ENCODE data around the gene CS.
"Not testable (repeated sequence)": the region's sequence is repeated elsewhere in the genome, so short reads cannot be mapped to it uniquely, and the experiment has no call there.

The CS gene

DNA sequence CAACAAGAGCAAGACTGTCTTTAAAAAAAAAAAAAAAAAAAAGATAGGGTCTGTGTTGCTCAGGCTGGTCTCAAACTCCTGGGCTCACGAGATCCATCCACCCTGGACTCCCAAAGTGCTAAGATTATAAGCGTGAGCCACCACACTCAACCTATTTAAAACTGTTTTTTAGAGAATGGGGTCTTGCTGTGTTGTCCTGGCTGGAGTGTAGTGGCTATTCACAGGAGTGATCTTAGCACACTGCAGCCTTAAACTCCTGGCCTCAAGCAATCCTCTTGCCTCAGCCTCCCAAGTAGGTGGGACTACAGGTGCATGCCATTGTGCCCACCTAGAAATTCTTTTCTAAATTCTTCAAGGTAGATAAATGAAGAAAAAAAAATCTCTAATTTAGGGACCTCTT is 25.8 kb downstream of the CS start:
- ATAC-seq, result no peak

DNA sequence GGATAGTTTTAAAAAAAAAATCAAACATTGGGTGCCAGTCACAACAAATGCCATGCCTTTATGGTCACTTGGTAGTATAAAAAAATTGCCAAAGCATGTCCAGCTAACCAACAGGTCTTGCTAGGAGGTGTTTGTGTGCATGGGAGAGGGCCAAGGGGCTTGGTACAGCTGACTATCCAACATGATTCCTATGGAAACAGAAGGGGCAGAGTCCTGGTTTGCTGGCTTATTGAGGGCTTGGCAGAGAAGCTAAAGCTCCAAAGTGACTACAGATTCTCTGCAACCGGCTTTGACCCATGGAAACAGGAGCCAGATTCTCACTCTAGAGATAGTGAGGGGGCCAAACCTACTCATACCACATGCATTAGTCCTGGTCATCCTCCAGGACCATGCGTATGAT is 27.7 kb downstream of the CS start:
- not testable (repeated sequence) for ATAC-seq

- ATAC-seq, result no peak
These were observed 29.1 kb downstream of the CS start for GRCh38 chr12:56271031-56271430.

GRCh38 chr12:56267443-56268071 is 32.6 kb downstream of the CS start:
- ATAC-seq, result no peak

GRCh38 chr12:56266693-56267442 is 33.3 kb downstream of the CS start, which contains the start of gene COQ10A:
TSS of gene COQ10A (plus strand) at chr12:56266942. CDS start at chr12:56267119, 177 bp downstream.
- ATAC-seq, result peak; percentile 92 to 93

DNA sequence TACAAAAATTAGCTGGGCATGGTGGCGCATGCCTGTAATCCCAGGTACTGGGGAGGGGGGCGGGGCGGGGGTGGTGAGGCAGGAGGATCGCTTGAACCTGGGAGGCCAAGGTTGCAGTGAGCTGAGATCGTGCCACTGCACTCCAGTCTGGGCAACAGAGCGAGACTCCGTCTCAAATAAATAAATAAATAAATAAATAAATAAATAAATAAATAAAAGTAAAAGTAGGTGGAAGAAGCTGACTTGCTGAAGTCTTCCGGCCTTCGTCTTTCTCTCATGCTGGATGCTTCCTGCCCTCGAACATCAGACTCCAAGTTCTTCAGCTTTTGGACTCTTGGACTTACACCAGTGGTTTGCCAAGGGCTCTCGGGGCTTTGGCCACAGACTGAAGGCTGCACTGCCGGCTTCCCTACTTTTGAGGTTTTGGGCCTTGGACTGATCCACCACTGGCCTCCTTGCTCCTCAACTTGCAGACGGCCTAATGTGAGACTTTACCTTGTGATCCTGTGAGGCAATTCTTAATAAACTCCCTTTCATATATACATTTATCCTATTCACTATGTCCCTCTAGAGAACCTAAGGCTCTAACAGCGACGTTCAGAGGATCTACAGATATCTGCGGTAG is 34.0 kb downstream of the CS start:
- ATAC-seq, result not testable (repeated sequence)

- not testable (repeated sequence) for ATAC-seq
These were observed 37.2 kb downstream of the CS start for GRCh38 chr12:56262955-56263354.

DNA sequence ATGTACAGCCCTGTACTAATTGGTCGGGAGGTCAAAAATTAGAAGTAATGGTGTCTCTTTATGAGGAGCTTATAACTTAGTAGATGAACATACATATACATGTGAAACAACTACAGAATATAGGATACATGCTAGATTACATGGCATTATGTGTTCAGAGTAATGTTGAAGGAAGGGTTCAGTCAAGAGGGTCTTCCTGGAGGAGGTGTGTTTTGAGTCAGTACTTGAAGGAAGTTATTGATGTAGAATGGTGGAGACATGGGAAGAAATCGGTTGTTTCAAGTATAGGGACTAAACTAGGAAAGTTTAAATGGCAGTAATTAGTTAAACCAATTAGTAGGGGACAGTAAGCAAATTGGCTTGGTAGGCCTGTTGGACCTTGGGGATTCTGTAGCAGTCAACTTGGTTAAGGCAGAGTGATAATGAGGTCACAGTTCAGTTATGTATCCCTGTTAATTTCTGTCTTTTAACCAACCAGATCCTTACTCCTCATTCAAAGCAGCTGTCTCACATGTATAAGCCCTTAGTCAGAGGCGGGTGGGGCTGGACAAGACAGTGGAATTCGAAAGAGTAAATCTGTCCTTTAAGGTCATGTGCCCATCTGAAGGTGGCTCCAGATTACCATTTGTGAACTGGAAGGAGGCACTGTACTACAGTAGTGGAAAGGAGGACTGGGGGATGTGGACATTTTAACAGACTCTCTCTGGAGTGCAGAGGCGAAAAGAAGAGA is 38.5 kb downstream of the CS start:
- ATAC-seq, result no peak

DNA sequence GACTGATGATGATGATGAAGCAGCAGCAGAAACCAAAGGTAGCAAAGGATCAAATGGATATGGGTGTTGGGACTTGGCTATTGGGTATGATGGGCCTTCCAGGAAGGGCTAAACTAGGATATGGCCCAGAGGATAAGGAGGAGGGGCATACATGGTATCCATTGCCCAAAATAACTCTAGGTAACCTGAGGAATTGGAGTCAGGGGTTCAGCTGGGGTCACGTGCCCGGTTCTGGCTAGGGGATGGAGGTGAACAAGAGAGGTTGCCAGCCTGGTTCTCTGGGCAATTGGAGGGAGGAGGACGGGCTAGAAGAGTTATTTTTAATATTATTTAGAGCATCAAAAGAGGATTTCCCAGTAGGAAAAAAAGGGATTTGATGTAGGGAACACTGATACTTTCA is 39.2 kb downstream of the CS start:
- ATAC-seq, result no peak

DNA sequence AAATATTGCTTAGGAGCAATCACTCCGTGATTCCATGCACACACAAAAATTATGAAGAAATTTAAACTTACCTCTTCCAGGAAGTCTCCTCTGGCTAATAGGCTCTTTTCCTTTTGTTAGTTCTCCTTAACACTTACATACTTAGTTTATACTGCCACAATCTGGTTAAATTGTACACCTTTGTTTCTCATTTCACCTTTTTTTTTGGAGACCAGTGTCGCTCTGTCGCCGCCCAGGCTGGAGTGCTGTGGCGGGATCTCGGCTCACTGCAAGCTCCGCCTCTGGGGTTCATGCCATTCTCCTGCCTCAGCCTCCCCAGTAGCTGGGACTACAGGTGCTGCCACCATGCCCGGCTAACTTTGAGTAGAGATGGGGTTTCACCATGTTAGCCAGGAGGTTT is 39.8 kb downstream of the CS start:
- ATAC-seq, result no peak

DNA sequence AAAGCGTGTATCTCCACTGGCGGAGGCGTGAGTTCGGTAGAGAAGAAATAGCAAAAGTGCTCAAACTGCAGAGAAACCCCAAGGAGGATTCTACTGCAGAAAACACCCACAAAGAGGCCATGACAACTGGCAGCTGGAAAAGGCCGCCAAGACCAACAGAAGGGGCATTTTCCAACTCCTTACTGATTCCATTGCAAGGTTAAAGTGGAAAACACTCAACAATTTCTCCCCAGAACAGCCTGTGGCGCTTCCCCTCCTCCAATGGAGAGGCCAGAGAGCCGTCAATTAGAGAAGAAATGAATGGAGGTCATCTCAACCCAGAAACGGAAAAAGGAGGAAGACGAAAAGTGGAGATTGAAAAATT is 41.3 kb downstream of the CS start:
- no peak for ATAC-seq

DNA sequence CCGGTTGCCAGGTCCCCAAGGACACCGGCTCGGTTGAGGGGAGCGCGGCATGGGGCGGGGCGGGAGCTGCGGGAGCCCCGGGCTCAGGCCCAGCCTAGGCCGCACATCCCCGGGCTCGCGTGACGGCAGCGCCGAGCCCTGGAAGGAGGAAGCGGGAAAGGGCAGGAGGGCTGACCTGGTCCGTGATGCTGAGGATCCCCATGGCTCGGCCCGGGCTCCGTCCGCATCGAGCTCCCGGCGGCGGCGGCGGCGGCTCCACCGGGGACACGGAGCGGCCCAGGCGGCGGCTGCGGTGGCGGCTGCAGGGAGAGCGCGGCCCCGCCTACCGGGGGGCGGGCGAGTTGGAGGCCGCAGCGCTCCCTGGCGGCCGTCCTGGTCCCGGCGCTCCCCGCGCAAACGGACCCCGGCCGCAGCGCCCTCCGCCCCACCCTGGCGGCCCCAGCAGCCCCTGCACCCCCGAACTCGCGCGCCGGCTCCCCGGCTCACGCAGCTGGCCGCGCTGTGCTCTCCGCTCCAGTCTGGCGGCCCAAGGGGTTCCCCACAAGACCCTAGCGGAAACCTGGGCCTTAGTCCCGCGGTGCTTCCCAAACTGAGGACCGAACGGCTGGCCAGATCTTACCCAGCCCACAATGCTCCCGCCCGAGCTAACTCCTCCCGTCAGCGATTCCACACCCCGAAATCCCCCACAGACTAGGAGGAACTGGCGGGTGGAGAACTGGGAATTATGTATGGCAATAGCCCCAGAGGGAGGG is 41.9 kb downstream of the CS start, which contains the start of gene ANKRD52:
Gene ANKRD52 (minus strand): TSS at position 317 of the 752 bp plus-strand sequence. CDS start 115 bp downstream, at position 202.
- ATAC-seq, result peak; percentile 95 to 97

DNA sequence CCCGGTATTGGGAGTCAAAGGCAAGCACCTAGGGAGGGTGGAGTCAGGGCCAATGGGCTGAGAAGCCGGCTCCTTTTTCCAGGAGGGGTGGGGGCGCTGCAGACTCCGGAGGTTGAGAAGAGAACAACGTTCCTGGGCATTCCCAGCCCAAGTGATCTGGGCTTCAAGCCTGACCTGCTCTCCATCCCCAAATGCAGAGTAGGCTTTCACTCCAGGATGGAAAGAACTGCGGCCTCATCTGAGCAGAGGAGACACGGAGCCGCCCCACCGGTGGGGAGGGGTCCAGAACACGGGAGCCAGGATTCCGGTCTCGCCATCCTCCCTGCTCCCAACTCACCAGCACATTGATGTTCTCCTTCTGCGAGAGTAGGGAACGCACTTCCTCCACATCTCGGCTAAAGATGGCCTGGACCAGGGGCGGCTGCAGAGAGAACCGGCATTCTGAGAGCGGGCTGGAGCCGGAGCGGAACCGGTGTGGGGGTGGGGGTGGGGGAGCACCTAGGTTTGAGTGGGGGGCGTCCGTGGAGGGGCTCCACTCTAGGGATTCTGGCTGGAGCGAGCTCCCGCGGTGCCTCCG is 42.6 kb downstream of the CS start:
- peak in 1 of 2 donors; percentile 11 for ATAC-seq

DNA sequence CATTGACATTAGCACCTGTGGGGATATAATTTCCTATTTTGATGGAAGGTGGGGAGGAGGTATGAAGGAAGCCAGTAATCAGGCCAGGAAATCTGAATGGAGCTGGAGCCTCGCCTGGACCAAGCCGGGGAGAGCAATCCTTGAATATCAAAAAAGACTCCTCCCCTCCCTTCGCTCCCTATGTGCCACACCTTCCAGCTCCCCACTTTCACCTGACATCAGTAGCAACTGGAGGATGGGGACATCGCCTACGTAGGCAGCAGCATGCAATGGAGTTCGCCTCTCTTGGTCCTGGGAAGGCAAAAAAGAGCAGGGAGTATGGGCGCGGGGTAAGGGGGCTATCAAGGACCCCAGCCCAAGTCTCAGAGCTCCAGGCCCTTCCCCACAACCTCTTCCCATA is 43.1 kb downstream of the CS start:
- no peak for ATAC-seq

GRCh38 chr12:56256326-56256960 is 43.7 kb downstream of the CS start:
- no peak for ATAC-seq

DNA sequence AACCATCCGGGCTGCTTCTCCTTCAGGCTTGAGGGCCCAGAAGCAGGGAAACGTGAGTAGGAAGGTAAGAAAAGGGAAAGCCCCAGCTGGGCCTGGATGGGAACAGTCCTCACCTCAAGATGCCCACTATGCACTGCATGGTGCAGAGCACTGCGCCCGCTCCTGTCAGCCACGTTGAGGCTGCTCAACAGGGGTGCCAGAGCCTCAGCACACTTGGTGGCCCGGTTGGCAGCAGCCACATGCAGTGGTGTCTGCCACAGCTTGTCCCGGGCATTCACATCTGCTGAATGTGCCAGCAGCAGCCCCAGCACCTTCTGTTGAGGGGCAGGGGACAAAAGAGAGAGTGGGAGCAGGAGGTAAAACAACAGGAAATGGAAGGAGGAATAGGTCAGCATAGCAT is 44.5 kb downstream of the CS start:
- no peak for ATAC-seq

GRCh38 chr12:56253091-56253490 is 47.0 kb downstream of the CS start:
- ATAC-seq, result no peak

- ATAC-seq, result no peak
These were observed 47.5 kb downstream of the CS start for GRCh38 chr12:56252649-56253048.

GRCh38 chr12:56248711-56249110 is 51.4 kb downstream of the CS start:
- no peak for ATAC-seq

GRCh38 chr12:56247923-56248322 is 52.2 kb downstream of the CS start:
- ATAC-seq, result no peak

DNA sequence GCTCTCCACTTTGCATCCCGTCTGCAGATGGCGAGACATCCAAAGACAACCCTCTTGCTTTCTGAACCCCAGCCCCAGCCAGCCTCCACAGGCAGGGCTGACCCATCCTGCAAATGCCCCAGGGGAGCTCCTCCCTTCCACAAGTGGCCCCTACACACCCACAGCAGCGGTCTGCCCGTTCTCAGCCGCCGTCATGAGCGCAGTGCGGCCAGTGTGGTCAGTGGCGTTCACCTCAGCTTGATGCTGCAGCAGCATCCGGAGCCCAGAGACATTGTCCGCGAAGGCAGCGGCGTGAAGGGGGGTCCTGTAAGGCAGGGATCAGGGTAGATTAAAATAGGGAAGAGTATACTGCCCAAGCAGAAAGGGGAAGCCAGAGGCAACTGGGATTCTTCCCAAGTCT is 55.6 kb downstream of the CS start:
- ATAC-seq, result no peak
